ENCODE data around the gene FAM124A. TPM values are rescaled to one million over a fixed set of nuclear protein-coding genes. Genes with fewer than 3 reads are reported as not detected.

FAM124A gene
- total RNA-seq, 1 experiment from 2014 or later: 3.1 TPM

DNA sequence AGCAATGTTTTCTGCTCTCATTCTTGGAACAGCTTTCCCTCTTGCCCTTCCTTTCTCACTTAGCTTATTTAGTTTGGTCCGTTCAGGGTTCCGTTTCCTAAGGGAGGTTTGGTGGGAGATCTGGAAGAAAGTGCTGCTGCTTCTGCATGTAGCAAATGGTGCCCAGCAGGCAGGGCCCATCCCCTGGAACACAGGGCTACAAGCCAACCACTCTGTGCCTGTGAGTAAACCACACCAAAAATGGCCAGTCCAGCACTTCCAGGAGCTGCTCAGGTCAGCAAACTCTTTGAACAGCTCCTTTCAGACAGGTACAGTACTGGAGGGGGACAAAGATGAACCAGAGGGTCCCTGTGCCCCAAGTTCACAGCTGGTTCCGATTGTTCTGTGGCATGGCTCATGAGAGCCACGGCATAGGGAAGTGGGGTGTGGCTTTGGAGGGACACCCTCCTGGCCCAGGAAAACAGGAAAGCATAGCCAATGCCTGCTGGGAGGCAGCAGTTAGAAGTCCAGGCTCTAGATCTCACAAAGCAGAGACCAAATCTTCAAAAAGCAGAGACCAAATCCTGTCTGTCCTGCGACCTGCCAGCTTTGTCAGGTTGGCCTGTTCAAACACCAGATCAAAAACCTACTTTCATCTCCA lies 39.5 kb downstream of the FAM124A start:
- Histone ChIP-seq H3K4me2 (ENCODE audit: low read length) (no peak overlapping the region), H2AFZ (ENCODE audit: low read depth, low read length, poor library complexity, severe bottlenecking) (no peak overlapping the region), H3K36me3 (ENCODE audit: control insufficient read depth in 1 of 2, insufficient read depth in 2 of 2, low read length in 2 of 2) (no peaks in the 10 kb centered on the region), H3K9ac (ENCODE audit: low read length) (no peak overlapping the region), H3K4me3 (replicated peaks in 1 of 2; ENCODE audit: low read depth in 1 of 2, low read length in 2 of 2) (no peak overlapping the region), H3K27me3 (ENCODE audit: insufficient read depth, low read length) (no peaks in the 10 kb centered on the region), H3K79me2 (ENCODE audit: insufficient read depth, low read length) (no peaks in the 10 kb centered on the region), H3K27ac (ENCODE audit: low read depth, low read length) (no peak overlapping the region), H3K4me1 (ENCODE audit: control insufficient read depth in 1 of 2, insufficient read depth in 2 of 2, low read length in 2 of 2) (no peaks in the 10 kb centered on the region), H3K9me2 (ENCODE audit: insufficient read depth) (no peaks in the 10 kb centered on the region), H4K20me1 (ENCODE audit: insufficient read depth) (no peaks in the 10 kb centered on the region), H3K9me3 (ENCODE audit: control insufficient read depth in 1 of 2, insufficient read depth in 1 of 2, low read depth in 1 of 2, low read length in 2 of 2) (no peaks in the 10 kb centered on the region)
- POLR2A ChIA-PET: no interaction called here
- no peak for TF ChIP-seq POLR2A (IDR thresholded peaks at IDR 0.05; ENCODE audit: borderline replicate concordance, extremely low read depth, insufficient read depth, insufficient read length)
- no peak for TF ChIP-seq CBX3 (IDR thresholded peaks at IDR 0.05; ENCODE audit: low read depth)
- no peak for TF ChIP-seq EGR1 (IDR thresholded peaks at IDR 0.05; ENCODE audit: low read depth)
- no peak for TF ChIP-seq ZFX (IDR thresholded peaks at IDR 0.05)
- TF ChIP-seq, protein P1, sequence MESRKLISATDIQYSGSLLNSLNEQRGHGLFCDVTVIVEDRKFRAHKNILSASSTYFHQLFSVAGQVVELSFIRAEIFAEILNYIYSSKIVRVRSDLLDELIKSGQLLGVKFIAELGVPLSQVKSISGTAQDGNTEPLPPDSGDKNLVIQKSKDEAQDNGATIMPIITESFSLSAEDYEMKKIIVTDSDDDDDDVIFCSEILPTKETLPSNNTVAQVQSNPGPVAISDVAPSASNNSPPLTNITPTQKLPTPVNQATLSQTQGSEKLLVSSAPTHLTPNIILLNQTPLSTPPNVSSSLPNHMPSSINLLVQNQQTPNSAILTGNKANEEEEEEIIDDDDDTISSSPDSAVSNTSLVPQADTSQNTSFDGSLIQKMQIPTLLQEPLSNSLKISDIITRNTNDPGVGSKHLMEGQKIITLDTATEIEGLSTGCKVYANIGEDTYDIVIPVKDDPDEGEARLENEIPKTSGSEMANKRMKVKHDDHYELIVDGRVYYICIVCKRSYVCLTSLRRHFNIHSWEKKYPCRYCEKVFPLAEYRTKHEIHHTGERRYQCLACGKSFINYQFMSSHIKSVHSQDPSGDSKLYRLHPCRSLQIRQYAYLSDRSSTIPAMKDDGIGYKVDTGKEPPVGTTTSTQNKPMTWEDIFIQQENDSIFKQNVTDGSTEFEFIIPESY (IDR thresholded peaks at IDR 0.05; ENCODE audit: extremely low read depth, insufficient replicate concordance, low read length): no peak
- TF ChIP-seq, protein P2, sequence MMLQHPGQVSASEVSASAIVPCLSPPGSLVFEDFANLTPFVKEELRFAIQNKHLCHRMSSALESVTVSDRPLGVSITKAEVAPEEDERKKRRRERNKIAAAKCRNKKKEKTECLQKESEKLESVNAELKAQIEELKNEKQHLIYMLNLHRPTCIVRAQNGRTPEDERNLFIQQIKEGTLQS (IDR thresholded peaks at IDR 0.05): no peak
- no peak for TF ChIP-seq ZNF274 (IDR thresholded peaks at IDR 0.05; ENCODE audit: low read depth, low read length)
- TF ChIP-seq, protein P3, sequence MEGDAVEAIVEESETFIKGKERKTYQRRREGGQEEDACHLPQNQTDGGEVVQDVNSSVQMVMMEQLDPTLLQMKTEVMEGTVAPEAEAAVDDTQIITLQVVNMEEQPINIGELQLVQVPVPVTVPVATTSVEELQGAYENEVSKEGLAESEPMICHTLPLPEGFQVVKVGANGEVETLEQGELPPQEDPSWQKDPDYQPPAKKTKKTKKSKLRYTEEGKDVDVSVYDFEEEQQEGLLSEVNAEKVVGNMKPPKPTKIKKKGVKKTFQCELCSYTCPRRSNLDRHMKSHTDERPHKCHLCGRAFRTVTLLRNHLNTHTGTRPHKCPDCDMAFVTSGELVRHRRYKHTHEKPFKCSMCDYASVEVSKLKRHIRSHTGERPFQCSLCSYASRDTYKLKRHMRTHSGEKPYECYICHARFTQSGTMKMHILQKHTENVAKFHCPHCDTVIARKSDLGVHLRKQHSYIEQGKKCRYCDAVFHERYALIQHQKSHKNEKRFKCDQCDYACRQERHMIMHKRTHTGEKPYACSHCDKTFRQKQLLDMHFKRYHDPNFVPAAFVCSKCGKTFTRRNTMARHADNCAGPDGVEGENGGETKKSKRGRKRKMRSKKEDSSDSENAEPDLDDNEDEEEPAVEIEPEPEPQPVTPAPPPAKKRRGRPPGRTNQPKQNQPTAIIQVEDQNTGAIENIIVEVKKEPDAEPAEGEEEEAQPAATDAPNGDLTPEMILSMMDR (IDR thresholded peaks at IDR 0.05 in 2 of 3, conservative IDR thresholded peaks at IDR 0.05 in 1 of 3; ENCODE audit: borderline replicate concordance in 1 of 3, insufficient read depth in 1 of 3, low read depth in 2 of 3, low read length in 2 of 3): no peak
- TF ChIP-seq, protein P4, sequence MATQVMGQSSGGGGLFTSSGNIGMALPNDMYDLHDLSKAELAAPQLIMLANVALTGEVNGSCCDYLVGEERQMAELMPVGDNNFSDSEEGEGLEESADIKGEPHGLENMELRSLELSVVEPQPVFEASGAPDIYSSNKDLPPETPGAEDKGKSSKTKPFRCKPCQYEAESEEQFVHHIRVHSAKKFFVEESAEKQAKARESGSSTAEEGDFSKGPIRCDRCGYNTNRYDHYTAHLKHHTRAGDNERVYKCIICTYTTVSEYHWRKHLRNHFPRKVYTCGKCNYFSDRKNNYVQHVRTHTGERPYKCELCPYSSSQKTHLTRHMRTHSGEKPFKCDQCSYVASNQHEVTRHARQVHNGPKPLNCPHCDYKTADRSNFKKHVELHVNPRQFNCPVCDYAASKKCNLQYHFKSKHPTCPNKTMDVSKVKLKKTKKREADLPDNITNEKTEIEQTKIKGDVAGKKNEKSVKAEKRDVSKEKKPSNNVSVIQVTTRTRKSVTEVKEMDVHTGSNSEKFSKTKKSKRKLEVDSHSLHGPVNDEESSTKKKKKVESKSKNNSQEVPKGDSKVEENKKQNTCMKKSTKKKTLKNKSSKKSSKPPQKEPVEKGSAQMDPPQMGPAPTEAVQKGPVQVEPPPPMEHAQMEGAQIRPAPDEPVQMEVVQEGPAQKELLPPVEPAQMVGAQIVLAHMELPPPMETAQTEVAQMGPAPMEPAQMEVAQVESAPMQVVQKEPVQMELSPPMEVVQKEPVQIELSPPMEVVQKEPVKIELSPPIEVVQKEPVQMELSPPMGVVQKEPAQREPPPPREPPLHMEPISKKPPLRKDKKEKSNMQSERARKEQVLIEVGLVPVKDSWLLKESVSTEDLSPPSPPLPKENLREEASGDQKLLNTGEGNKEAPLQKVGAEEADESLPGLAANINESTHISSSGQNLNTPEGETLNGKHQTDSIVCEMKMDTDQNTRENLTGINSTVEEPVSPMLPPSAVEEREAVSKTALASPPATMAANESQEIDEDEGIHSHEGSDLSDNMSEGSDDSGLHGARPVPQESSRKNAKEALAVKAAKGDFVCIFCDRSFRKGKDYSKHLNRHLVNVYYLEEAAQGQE (IDR thresholded peaks at IDR 0.05; ENCODE audit: low read depth): no peak
- no peak for TF ChIP-seq EZH2phosphoT487 (IDR thresholded peaks at IDR 0.05; ENCODE audit: borderline replicate concordance)
- TF ChIP-seq CEBPB (IDR thresholded peaks at IDR 0.05; ENCODE audit: low read depth): no peak
- TF ChIP-seq, protein P5, sequence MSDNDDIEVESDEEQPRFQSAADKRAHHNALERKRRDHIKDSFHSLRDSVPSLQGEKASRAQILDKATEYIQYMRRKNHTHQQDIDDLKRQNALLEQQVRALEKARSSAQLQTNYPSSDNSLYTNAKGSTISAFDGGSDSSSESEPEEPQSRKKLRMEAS (IDR thresholded peaks at IDR 0.05): no peak
- TF ChIP-seq TCF7L2 (IDR thresholded peaks at IDR 0.05; ENCODE audit: borderline replicate concordance, extremely low read depth, insufficient read depth, insufficient read length): no peak
- no peak for TF ChIP-seq JUND (IDR thresholded peaks at IDR 0.05)
- intact Hi-C loops (cut with micrococcal nuclease): no loop called here
- RAD21 ChIA-PET (ENCODE audit: low non-redundant PET in 1 of 2, low total read pairs in 2 of 2, uncharacterized antibody in 2 of 2, unreplicated experiment in 2 of 2): no interaction called here
- DNase-seq (ENCODE audit: low read depth, low spot score) (no peak), ATAC-seq (no peak)
- BruUV-seq (replicated peaks): no TSS peak
- CTCF ChIA-PET: interaction anchor here (1.1 kb wide), 1 partner anchor 10 kb away, joined by 3 read pairs; no protein-coding TSS in a partner anchor
